GM23338 (cell line): Measurements from ENCODE around the gene TNFAIP8L3.

Source experiments
- EZH2 ChIP-seq: fragments of 200-600 bp; sonication (generic); IDR thresholded peaks from one replicate; pipeline ENCODE4 v1.8.0; 2017; ENCODE audit warnings: antibody characterized with exemption, mild to moderate bottlenecking, low read depth; ENCODE audit not compliant: unreplicated experiment
- TF ChIP-seq, protein P1 (sequence below), 2 experiments: fragments of 200-600 bp in 1 of 2; sonication (generic) in 1 of 2; conservative IDR thresholded peaks; 2 replicates each; pipeline versions ENCODE4 v1.5.1 to v1.6.1; 2016 to 2017; ENCODE audit warnings: antibody characterized with exemption in 2 of 2, low read depth in 2 of 2, mild to moderate bottlenecking in 2 of 2, moderate library complexity in 1 of 2

- TF ChIP-seq, protein P1, sequence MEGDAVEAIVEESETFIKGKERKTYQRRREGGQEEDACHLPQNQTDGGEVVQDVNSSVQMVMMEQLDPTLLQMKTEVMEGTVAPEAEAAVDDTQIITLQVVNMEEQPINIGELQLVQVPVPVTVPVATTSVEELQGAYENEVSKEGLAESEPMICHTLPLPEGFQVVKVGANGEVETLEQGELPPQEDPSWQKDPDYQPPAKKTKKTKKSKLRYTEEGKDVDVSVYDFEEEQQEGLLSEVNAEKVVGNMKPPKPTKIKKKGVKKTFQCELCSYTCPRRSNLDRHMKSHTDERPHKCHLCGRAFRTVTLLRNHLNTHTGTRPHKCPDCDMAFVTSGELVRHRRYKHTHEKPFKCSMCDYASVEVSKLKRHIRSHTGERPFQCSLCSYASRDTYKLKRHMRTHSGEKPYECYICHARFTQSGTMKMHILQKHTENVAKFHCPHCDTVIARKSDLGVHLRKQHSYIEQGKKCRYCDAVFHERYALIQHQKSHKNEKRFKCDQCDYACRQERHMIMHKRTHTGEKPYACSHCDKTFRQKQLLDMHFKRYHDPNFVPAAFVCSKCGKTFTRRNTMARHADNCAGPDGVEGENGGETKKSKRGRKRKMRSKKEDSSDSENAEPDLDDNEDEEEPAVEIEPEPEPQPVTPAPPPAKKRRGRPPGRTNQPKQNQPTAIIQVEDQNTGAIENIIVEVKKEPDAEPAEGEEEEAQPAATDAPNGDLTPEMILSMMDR (conservative IDR thresholded peaks at IDR 0.05; ENCODE audit: low read depth in 2 of 2), result no peak
- no peak for TF ChIP-seq EZH2
These were observed 69.8 kb downstream of the TNFAIP8L3 start for GRCh38 chr15:51024735-51025453.
